Activated naive CD4-positive, alpha-beta T cell treated with anti-CD3 and anti-CD28 coated beads, Interleukin-2, amount 50 U/mL, for 72 hours (primary cell): ENCODE measurements around the gene NYAP1. TPM values are rescaled to one million over a fixed set of nuclear protein-coding genes. Genes with fewer than 3 reads are reported as not detected.
A peak's percentile ranks its signal among the peaks of the same experiment; 100 is the strongest.
"Not testable (repeated sequence)": the region's sequence is repeated elsewhere in the genome, so short reads cannot be mapped to it uniquely, and the experiment has no call there.

Experiments
- ATAC-seq, 2 donors: fragments of 150-1000 bp; cut with Tn5 transposase; 2 replicates each; pipeline ENCODE4 v1.10.0; 2021; ENCODE audit warnings: mild to moderate bottlenecking in 2 of 2, moderate library complexity in 2 of 2
- DNase-seq, 2 donors: peaks; one replicate each; pipeline ENCODE4 v3.0.0; 2021 to 2022; ENCODE audit warnings: low spot score in 2 of 2
- H3K27ac Mint-ChIP-seq, 2 donors: one replicate each; pipeline ENCODE4 v1.8.0; 2022; ENCODE audit warnings: mild to moderate bottlenecking in 2 of 2, mixed read lengths in 2 of 2
- H3K36me3 Mint-ChIP-seq, 2 donors: one replicate each; pipeline ENCODE4 v1.8.0; 2022; ENCODE audit warnings: mixed read lengths in 2 of 2
- H3K9me3 Mint-ChIP-seq, 2 donors: one replicate each; pipeline ENCODE4 v1.8.0; 2022; ENCODE audit warnings: mixed read lengths in 2 of 2
- total RNA-seq, 2 donors: library from RNA; stranded (reverse); gene quantifications; one replicate each; pipeline ENCODE4 v1.2.3, GENCODE V29; 2022

The NYAP1 gene
- total RNA-seq, 2 donors from 2014 or later: 0.89 to 1.0 TPM

DNA sequence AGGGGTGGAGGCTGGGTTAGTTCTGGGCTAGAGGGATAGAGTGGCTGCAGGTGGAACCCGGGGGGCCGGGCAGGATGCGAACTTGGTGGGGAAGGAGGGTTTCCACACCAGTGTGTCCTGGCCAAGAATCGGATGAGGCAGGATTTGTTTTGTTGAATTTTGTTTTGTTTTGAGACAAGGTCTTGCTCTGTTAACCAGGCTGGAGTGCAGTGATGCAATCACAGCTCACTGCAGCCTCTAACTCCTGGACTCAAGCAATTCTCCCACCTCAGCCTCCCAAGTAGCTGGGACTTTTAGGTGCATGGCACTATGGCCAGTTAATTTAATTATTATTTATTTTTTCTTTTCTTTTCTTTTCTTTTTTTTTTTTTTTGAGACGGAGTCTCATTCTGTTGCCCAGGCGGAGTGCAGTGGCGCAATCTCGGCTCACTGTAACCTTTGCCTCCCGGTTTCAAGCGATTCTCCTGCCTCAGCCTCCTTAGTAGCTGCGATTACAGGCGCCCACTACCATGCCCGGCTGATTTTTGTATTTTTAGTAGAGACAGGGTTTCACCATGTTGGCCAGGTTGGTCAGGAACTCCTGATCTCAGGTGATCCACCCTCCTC is 34.4 kb upstream of the NYAP1 start:
- no peak for DNase-seq
- ATAC-seq: no peak
- H3K36me3 Mint-ChIP-seq: no peaks in the 10 kb centered on the region
- H3K9me3 Mint-ChIP-seq: no peaks in the 10 kb centered on the region
- no peak overlapping the region for H3K27ac Mint-ChIP-seq

- Mint-ChIP-seq H3K36me3 (no peaks in the 10 kb centered on the region), H3K9me3 (no peaks in the 10 kb centered on the region), H3K27ac (no peak overlapping the region)
- DNase-seq (no peak), ATAC-seq (no peak)
These were observed 31.2 kb upstream of the NYAP1 start for GRCh38 chr7:100452513-100452912.

DNA sequence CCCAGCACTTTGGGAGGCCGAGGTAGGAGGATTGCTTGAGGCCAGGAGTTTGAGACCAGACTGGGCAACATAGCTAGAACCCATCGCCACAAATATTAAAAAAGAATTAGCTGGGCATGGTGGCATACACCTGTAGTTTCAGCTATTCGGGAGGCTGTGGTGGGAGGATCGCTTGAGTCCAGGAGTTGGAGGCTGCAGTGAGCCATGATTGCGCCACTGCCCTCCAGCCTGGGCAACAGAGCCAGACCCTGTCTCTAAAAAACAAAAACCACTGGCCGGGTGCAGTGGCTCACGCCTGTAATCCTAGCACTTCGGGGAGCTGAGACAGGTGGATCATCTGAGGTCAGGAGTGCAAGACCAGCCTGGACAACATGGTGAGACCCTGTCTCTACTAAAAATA is 29.9 kb upstream of the NYAP1 start:
- H3K9me3 Mint-ChIP-seq: not testable (repeated sequence)

DNA sequence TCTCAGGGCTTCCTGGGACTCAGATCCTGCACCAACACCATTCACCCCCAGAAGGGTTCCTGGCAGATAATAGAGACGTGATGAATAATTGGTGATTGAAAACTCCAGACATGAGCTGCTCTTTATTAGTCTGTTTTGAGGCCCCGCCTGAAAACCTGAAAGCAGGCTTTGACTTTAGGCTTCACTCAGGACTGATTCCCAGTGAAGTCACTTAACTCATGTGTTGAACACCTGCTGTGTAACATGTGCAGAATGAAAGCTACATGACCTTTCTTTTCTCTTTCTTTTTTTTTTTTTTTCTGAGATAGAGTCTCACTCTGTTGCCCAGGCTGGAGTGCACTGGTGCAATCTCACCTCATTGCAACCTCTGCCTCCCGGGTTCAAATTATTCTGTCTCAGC is 28.5 kb upstream of the NYAP1 start:
- DNase-seq (no peak), ATAC-seq (no peak)
- Mint-ChIP-seq H3K36me3 (no peaks in the 10 kb centered on the region), H3K9me3 (no peaks in the 10 kb centered on the region), H3K27ac (peak overlapping the region in 1 of 2 donors; percentile 12)

More for the DNA sequence above, 29.9 kb upstream of the NYAP1 start:
- peak overlapping the region in 1 of 2 donors; percentile 9 for H3K27ac Mint-ChIP-seq
- H3K36me3 Mint-ChIP-seq, DNase-seq, ATAC-seq: not testable (repeated sequence)

DNA sequence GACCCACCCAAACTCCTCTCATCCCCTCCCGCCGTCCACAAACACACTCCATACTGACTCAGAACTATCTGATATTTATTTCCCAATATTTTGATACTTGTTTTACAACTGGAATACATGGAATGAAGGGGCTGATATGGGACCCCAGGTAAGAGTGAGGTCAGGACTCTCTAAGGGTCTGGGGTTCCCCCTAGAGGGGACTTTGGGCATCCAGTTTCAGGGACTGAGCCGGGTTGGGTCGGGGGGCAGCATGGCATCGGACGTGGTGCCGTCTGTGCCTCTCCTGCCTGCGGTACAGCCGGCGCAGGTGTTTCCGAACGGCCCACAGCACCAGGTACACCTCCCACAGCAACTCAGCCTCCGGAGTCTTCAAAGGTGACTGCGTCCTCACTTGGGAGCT is 27.2 kb upstream of the NYAP1 start:
- no peak for DNase-seq
- H3K36me3 Mint-ChIP-seq: no peaks in the 10 kb centered on the region
- H3K27ac Mint-ChIP-seq: no peak overlapping the region
- ATAC-seq: no peak
- no peaks in the 10 kb centered on the region for H3K9me3 Mint-ChIP-seq

DNA sequence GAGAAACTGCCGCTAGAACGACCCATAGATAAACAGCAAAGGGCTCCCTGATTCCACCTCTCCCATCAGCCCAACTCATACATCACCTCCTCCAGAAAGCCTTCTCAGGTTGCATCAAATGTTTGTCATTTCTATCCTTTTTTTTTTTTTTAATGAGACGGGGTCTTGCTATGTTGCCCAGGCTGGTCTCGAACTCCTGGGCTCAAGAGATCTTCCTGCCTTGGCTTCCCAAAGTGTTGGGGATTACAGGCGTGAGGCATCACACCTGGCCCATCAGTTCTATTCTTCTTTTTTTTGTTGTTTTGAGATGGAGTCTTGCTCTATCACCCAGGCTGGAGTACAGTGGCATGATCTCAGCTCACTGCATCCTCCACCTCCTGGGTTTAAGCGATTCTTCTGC is 26.7 kb upstream of the NYAP1 start:
- no peaks in the 10 kb centered on the region for H3K36me3 Mint-ChIP-seq
- H3K9me3 Mint-ChIP-seq: no peaks in the 10 kb centered on the region
- no peak for DNase-seq
- H3K27ac Mint-ChIP-seq: peak overlapping the region in 1 of 2 donors; percentile 73
- no peak for ATAC-seq

DNA sequence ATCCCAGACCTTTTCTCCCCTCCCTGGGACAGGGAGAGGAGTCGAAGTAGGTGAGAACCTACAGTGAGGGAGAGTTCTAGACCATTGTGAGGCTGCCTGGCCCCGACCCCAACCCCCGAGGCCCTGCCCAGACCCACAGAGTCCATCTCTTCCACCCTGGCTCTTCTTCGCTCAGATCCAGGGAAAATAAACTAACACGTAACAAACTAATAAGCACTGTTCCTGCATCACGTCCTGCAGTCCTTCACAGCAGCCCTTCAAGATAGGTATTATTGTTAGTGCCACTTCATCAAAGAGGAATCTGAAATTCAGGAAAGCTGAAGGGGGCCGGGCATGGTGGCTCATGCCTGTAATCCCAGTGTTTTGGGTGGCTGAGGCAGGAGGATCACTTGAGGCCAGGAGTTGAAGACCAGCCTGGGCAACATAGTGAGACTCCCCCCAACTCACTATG is 19.5 kb upstream of the NYAP1 start, which contains the start of gene SPACDR:
Gene SPACDR (minus strand): TSS at position 51 of the 451 bp plus-strand sequence. CDS start 235 bp downstream, outside the sequence.
- ATAC-seq (no peak), DNase-seq (no peak)
- H3K9me3 Mint-ChIP-seq: no peaks in the 10 kb centered on the region
- H3K27ac Mint-ChIP-seq: peak within 1 kb of the TSS; percentile 51 to 91
- no peaks in the 10 kb centered on the region for H3K36me3 Mint-ChIP-seq

GRCh38 chr7:100464791-100465190 is 18.9 kb upstream of the NYAP1 start:
- ATAC-seq (no peak), DNase-seq (no peak)
- Mint-ChIP-seq H3K36me3 (no peaks in the 10 kb centered on the region), H3K9me3 (no peaks in the 10 kb centered on the region), H3K27ac (peak overlapping the region; percentile 0 to 35)

GRCh38 chr7:100465299-100465698 is 18.4 kb upstream of the NYAP1 start:
- no peak for ATAC-seq
- no peaks in the 10 kb centered on the region for H3K36me3 Mint-ChIP-seq
- no peak for DNase-seq
- no peaks in the 10 kb centered on the region for H3K9me3 Mint-ChIP-seq
- no peak overlapping the region for H3K27ac Mint-ChIP-seq

- no peak overlapping the region for H3K27ac Mint-ChIP-seq
- ATAC-seq (peak; percentile 15 to 17), DNase-seq (no peak)
- H3K36me3 Mint-ChIP-seq: no peaks in the 10 kb centered on the region
- no peaks in the 10 kb centered on the region for H3K9me3 Mint-ChIP-seq
These were observed 17.9 kb upstream of the NYAP1 start for GRCh38 chr7:100465702-100466311.

- DNase-seq: no peak
These were observed 16.8 kb upstream of the NYAP1 start for GRCh38 chr7:100466653-100467605.

GRCh38 chr7:100467638-100468373 is 15.9 kb upstream of the NYAP1 start:
- DNase-seq: no peak
- no peaks in the 10 kb centered on the region for H3K36me3 Mint-ChIP-seq
- H3K27ac Mint-ChIP-seq: peak overlapping the region in 1 of 2 donors; percentile 29
- no peaks in the 10 kb centered on the region for H3K9me3 Mint-ChIP-seq
- no peak for ATAC-seq

More at GRCh38 chr7:100466653-100467605, 16.8 kb upstream of the NYAP1 start:
- Mint-ChIP-seq H3K36me3 (no peaks in the 10 kb centered on the region), H3K27ac (peak overlapping the region; percentile 29 to 72), H3K9me3 (no peaks in the 10 kb centered on the region)
- ATAC-seq: no peak

DNA sequence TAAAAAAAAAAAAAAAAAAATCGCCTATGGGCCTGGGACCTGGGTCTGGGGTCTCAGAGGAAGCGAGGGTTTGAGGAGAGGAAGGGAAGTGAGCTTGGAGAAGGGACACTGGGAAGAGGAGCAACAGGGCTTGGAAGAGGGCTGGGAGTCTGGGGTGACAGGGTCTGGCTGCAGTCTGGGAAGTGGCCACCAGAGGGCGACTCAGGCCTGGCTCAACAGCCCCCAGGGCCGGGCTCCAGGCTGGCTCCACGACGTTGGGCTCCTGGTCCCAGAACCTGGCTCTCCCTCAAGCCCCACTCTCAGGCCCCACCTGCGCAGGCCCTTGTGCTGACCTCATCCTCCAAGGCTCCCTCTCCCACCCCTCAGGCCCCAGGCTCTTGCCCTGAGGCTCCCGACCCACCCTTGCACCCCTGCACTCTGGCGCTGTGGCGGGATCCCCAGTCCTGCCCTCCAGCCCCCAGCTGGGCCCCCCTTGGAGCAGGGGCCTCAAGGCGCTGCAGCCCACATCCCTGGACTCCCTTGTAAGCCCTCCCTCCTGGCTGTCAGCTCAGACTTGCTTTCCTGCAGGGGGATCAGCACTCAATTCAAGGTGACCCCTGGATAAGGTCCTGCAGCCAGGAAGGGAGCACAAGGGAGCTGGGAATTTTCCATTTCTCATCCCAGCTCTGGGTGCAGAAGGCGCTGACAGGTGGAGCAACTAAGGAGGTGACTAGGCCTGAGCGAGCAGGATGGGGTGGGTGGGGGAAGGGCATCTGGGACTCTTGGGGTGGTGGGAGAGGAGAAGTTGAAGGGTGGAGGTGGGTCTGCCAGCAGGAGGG is 14.3 kb upstream of the NYAP1 start:
- no peaks in the 10 kb centered on the region for H3K9me3 Mint-ChIP-seq
- peaks cover 4 to 8% of the 10 kb centered on the region in 2 donors for H3K36me3 Mint-ChIP-seq
- no peak overlapping the region for H3K27ac Mint-ChIP-seq
- ATAC-seq (peak; percentile 78 to 88), DNase-seq (peak; percentile 79 to 90)

DNA sequence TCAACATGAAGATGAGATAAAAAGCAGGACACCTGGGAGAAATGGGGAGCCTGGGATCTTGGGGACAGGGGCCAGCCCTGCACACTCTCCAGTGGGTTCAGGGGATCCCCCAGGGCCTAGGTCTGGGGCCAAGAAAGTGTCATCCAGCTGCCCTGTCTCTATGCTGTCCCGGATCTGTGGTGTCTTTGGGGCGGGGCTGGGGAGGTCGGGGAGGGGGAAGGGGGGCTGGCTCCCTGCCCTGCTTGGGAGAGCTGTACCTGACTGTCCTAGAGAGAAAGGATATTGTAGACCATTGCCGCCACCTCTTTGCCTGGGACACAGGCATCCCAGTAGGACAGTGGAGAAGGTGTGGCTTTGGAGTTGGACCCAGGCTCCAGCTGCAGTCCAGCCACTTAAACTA is 12.7 kb upstream of the NYAP1 start:
- Mint-ChIP-seq H3K27ac (peak overlapping the region in 1 of 2 donors; percentile 79), H3K9me3 (no peaks in the 10 kb centered on the region), H3K36me3 (peaks cover 4 to 16% of the 10 kb centered on the region in 2 donors)
- no peak for ATAC-seq
- DNase-seq: no peak

DNA sequence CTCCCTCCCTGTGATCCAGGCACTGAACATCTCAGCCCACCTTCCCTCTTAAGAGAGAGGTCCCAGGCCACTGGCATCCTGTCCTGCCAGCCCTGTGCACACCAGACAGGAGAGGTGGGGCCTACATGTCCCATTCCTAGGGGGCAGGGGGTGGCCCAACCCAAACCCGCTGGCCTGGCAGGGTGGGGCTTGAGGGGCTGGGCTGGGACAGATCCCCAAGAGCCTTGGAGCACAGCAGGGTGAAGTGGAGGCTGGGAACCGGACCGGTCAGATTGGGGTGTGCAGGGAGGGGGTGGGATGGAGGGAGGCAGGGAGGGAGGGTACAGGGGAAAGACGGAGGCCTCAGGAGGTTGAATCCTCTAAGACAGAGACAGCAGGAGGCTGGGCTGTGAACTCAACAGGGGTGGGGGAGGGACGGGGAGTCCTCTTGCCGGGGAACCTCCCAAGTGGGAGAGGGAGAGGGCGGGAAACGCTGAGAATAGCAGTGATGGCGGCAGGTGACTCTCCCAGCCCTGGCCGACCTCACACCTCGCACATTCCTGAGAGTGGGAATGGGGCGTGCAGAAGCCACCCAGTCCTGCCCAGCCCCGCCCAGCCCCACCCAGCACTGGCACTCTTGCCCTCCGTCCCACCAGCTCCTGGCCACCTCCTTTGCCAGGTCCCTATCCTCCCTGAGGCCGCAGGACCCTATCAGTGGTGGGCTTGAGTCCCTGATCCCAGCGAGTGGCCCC is 11.4 kb upstream of the NYAP1 start:
- ATAC-seq (peak in 1 of 2 donors; percentile 1), DNase-seq (no peak)
- peaks cover 10 to 24% of the 10 kb centered on the region in 2 donors for H3K36me3 Mint-ChIP-seq
- peak overlapping the region; percentile 75 to 90 for H3K27ac Mint-ChIP-seq
- no peaks in the 10 kb centered on the region for H3K9me3 Mint-ChIP-seq
